Measurements from ENCODE around the gene MINDY4. TPM values are rescaled to one million over a fixed set of nuclear protein-coding genes. Genes with fewer than 3 reads are reported as not detected.

MINDY4 gene
- total RNA-seq, 6 experiments from 2014 or later = 2.3 to 3.3 (median 2.6) TPM

DNA sequence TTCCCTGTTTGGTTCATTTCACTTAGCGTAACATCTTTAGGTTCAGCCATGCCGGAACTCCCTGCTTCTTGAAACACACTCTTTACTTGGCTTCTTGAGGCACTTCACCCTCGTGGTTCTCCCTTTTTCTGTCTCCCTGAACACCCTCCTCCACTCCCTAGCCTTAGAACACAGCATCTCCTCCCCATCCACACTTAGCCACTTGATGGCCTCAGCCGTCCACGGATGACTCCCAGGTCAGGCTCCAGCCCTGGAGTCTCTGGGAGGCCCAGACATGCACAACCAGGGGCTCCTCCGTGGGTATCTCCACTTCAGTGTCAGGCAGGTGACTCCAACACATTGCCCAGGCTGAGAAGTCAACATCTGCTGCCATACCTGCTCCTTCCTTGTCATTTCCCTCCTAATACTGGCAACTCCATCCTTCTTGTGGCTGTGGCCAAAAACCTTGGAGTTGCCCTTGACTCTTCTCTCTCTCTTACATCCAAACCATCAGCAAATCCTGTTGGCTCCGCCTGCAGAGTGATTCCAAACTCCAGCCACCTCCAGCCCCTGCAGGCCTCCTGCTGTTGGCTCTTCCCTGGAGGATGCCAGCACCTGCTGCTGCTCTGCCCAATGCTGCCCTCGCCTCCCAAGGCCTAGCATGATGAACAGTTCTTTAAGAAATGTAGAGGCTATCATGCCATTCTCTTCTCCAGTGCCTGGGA lies 27.7 kb upstream of the MINDY4 start:
- Mint-ChIP-seq H3K9me3 (no peaks in the 10 kb centered on the region), H3K4me1 (ENCODE audit: low read depth) (no peaks in the 10 kb centered on the region), H3K27ac (no peak overlapping the region), H3K4me3 (no peak overlapping the region), H3K27me3 (ENCODE audit: insufficient read depth) (peaks cover 23% of the 10 kb centered on the region), H3K36me3 (ENCODE audit: low read depth) (no peaks in the 10 kb centered on the region)
- TF ChIP-seq CTCF (IDR thresholded peaks at IDR 0.05) = peak; percentile 41; the same call in 1 of the 2 replicates
- DNase-seq = peak; percentile 20

DNA sequence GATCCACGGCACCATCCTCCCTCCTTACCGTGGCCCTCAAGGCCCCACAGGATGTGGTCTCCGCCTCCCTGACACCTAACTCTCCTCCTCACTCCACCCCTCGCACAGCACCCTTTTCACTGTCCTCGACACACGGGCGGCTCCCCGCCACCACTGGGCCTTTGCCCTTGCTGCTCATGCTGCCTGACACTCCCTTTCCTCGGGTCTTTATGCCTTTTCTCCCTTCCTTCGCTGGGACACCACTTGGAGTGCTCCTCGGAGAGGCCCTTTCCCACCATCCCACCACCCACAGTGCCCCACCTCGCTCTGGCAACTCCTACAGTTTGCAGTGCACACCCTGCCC lies 27.2 kb upstream of the MINDY4 start:
- Mint-ChIP-seq H3K27me3 (ENCODE audit: insufficient read depth) (peaks cover 19% of the 10 kb centered on the region), H3K36me3 (ENCODE audit: low read depth) (no peaks in the 10 kb centered on the region), H3K4me3 (no peak overlapping the region), H3K27ac (no peak overlapping the region), H3K9me3 (no peaks in the 10 kb centered on the region), H3K4me1 (ENCODE audit: low read depth) (no peaks in the 10 kb centered on the region)
- no peak for DNase-seq
- no peak for TF ChIP-seq CTCF (IDR thresholded peaks at IDR 0.05)

GRCh38 chr7:30745261-30745941 lies 25.8 kb upstream of the MINDY4 start:
- no peak for TF ChIP-seq CTCF (IDR thresholded peaks at IDR 0.05)
- no peak for DNase-seq
- peaks cover 3% of the 10 kb centered on the region for H3K4me1 Mint-ChIP-seq (ENCODE audit: low read depth)
- peaks cover 20% of the 10 kb centered on the region for H3K27me3 Mint-ChIP-seq (ENCODE audit: insufficient read depth)
- H3K4me3 Mint-ChIP-seq = no peak overlapping the region
- no peak overlapping the region for H3K27ac Mint-ChIP-seq
- no peaks in the 10 kb centered on the region for H3K9me3 Mint-ChIP-seq
- no peaks in the 10 kb centered on the region for H3K36me3 Mint-ChIP-seq (ENCODE audit: low read depth)

DNA sequence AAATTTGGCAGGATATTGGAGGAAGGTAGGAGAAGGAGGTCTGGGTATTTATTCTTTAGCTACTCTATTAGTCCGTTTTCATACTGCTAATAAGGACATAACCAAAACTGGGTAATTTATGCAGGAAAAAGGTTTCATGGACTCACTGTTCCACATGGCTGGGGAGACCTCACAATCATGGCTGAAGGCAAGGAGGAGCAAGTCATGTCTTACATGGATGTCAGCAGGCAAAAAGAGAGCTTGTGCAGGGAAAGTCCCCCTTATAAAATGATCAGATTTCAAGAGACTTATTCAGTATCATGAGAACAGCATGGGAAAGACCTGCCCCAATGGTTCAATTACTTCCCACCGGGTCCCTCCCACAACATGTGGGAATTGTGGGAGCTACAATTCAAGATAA lies 21.2 kb upstream of the MINDY4 start:
- Mint-ChIP-seq H3K36me3 (ENCODE audit: low read depth) (no peaks in the 10 kb centered on the region; the same call in 1 of the 2 replicates), H3K27ac (no peak overlapping the region), H3K27me3 (ENCODE audit: insufficient read depth) (peaks cover 17% of the 10 kb centered on the region), H3K9me3 (no peaks in the 10 kb centered on the region), H3K4me1 (ENCODE audit: low read depth) (peaks cover 17% of the 10 kb centered on the region), H3K4me3 (no peak overlapping the region)
- TF ChIP-seq CTCF (IDR thresholded peaks at IDR 0.05) = no peak
- DNase-seq = no peak

- TF ChIP-seq CTCF (IDR thresholded peaks at IDR 0.05) = no peak
- peak overlapping the region; percentile 11 for H3K4me3 Mint-ChIP-seq
- peak overlapping the region; percentile 57 for H3K27ac Mint-ChIP-seq
- DNase-seq = peak; percentile 72
- no peaks in the 10 kb centered on the region; the same call in 1 of the 2 replicates for H3K36me3 Mint-ChIP-seq (ENCODE audit: low read depth)
- H3K9me3 Mint-ChIP-seq = no peaks in the 10 kb centered on the region
- H3K27me3 Mint-ChIP-seq (ENCODE audit: insufficient read depth) = peaks cover 11% of the 10 kb centered on the region
- H3K4me1 Mint-ChIP-seq (ENCODE audit: low read depth) = peaks cover 17% of the 10 kb centered on the region
These were observed 20.2 kb upstream of the MINDY4 start for GRCh38 chr7:30750683-30751650.

Measured in HFFc6 (cell line).